ENCODE results near the gene RUNX2.

RUNX2 gene

DNA sequence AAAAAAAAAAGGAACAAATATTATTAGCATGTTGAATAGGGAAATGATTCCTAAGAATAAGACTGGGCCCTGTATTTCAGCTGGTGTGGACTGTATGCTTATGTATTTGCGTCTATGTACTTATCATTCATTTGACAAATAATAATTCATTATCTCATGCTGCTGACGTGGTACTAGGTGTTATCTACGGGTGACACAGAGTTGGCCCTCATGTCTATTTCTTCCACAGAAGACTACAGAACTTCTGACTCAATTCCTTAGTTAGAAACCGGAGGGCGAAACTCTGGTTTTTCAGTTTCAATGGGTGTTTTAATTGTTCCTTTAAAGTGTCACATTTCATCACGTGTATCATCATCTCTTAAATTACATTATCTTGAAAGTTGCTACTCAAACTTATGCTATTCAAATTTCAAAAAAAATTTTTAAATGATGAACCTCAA is 381.7 kb downstream of the RUNX2 start:
- DNase-seq (ENCODE audit: low spot score), result no peak

DNA sequence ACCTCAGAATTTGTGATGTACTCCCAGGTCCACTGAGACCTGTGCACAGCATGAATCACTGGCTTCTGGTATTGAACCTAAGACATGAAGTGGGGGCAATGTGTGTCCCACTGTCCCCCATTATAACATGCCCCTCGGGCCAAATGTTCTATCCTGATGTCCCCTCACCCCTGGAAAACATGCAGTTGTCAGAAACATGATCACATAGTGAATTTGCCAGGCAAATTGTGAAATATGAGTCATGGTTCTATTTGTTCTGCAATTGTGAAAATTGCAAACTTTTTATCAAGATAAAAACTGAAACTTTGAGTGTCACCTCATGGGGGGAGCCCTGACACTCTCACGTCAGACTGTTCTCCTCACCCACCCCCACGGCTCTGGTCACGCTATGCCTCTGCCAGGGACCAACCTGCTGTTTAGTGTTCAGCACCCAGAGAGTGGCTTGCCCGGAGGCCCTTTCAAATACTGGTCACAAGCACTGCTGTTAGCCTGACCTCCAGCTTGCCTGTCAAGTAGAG is 382.2 kb downstream of the RUNX2 start:
- no peak for DNase-seq (ENCODE audit: low spot score)

DNA sequence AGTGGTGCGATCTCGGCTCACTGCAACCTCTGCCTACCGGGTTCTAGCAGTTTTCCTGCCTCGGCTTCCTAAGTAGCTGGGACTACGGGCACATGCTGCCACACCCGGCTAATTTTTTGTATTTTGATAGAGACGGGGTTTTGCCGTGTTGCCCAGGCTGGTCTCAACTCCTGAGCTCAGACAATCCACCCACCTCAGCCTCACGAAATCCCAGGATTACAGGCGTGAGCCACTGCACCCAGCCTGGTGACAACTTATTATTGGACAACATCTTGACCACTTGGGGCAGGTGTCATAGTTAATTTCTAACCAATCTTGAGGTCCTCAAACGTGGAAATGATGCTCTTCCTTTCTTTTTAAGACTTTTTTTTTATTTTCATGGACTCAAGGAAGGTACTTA is 383.9 kb downstream of the RUNX2 start:
- DNase-seq (ENCODE audit: low spot score), result no peak

DNA sequence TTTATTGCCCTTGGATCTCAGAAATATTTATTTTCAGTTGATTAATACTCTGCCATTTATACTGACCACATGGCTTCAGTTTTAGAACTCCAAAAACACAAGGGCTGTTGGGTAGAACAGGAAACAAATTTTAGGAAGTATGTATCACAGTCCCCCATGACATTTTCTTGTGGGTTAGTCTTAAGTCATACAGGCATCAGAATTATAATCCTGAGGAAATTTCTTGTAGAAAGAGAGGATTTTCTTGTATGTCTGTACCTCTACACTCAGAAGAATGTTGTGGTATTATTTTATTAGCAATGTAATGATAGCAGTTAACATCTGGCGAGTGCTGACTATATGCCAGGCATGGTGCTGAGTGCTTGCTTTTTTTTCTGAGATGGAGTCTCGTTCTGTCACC is 384.7 kb downstream of the RUNX2 start:
- no peak for DNase-seq (ENCODE audit: low spot score)
